Ascending aorta (tissue), 2 donors: ENCODE data around the gene CKM. TPM values are rescaled to one million over a fixed set of nuclear protein-coding genes. Genes with fewer than 3 reads are reported as not detected.
A peak's percentile ranks its signal among the peaks of the same experiment; 100 is the strongest.

Experiments used
- DNase-seq, 2 donors: peaks; one replicate each; pipeline ENCODE4 v3.0.0-alpha.2; 2019; ENCODE audit warnings: low spot score in 2 of 2
- H3K27ac ChIP-seq, 2 donors: fragments of 200-600 bp; sonication (generic); one replicate each; pipeline ENCODE4 v1.5.1; 2016 to 2017; ENCODE audit warnings: mild to moderate bottlenecking in 1 of 2
- H3K27me3 ChIP-seq: fragments of 200-600 bp; sonication (generic); one replicate; pipeline ENCODE4 v1.5.1; 2017
- H3K36me3 ChIP-seq, 2 donors: fragments of 200-600 bp; sonication (generic); one replicate each; pipeline ENCODE4 v1.5.1; 2016
- H3K4me1 ChIP-seq, 2 donors: fragments of 200-600 bp; sonication (generic); one replicate each; pipeline ENCODE4 v1.5.1; 2016 to 2017; ENCODE audit warnings: mild to moderate bottlenecking in 1 of 2
- H3K4me3 ChIP-seq, 2 donors: fragments of 200-600 bp; sonication (generic); one replicate each; pipeline ENCODE4 v1.5.1; 2016 to 2017; ENCODE audit warnings: mild to moderate bottlenecking in 1 of 2
- H3K9me3 ChIP-seq, 2 donors: fragments of 200-600 bp; sonication (generic); one replicate each; pipeline ENCODE4 v1.5.1; 2016
- intact Hi-C: fragments of 100-400 bp; cut with DNase I; formaldehyde crosslinking; loops from one replicate; pipeline ENCODE4 v1.15.1; 2023
- total RNA-seq: library from RNA; depleted of rRNA; stranded (reverse); fragments of >200 nt; gene quantifications from one replicate; pipeline ENCODE4 v1.1.0, GENCODE V29; 2016
- TF ChIP-seq, protein P1 (sequence below), 3 experiments: fragments of 200-600 bp in 2 of 3; fragments of 450-650 bp in 1 of 3; sonication (generic) in 2 of 3; IDR thresholded peaks; one replicate each; pipeline ENCODE4 v1.5.1; 2016 to 2019; ENCODE audit warnings: antibody characterized with exemption in 3 of 3, mild to moderate bottlenecking in 1 of 3, moderate library complexity in 1 of 3

Gene CKM
- total RNA-seq, 1 donor from 2014 or later: not detected

DNA sequence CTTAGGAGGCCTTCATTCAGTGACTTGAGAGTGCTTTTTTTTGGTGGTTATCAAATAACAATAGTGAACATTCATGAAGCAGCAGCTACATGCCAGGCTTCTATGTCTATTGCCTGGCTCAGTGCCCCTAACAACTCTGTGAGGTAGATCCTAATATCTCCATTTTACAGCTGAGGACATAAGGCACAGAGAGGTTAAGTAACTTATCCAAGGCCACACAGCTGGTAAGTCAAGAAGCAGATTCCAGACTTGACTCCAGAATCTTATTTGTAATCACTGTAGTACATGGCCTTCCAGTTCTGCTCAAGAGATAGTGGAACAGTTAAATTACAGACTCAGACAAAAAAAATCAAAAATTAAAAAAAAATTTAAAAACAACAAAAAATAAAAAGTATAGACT, 26.8 kb downstream of the CKM start:
- no peak overlapping the region for H3K4me3 ChIP-seq
- H3K9me3 ChIP-seq: peaks cover 0 to 9% of the 10 kb centered on the region in 2 donors
- peaks cover 6 to 63% of the 10 kb centered on the region in 2 donors for H3K36me3 ChIP-seq
- intact Hi-C loops: no loop called here
- TF ChIP-seq, protein P1, sequence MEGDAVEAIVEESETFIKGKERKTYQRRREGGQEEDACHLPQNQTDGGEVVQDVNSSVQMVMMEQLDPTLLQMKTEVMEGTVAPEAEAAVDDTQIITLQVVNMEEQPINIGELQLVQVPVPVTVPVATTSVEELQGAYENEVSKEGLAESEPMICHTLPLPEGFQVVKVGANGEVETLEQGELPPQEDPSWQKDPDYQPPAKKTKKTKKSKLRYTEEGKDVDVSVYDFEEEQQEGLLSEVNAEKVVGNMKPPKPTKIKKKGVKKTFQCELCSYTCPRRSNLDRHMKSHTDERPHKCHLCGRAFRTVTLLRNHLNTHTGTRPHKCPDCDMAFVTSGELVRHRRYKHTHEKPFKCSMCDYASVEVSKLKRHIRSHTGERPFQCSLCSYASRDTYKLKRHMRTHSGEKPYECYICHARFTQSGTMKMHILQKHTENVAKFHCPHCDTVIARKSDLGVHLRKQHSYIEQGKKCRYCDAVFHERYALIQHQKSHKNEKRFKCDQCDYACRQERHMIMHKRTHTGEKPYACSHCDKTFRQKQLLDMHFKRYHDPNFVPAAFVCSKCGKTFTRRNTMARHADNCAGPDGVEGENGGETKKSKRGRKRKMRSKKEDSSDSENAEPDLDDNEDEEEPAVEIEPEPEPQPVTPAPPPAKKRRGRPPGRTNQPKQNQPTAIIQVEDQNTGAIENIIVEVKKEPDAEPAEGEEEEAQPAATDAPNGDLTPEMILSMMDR (IDR thresholded peaks at IDR 0.05): no peak
- no peak overlapping the region for H3K27ac ChIP-seq
- DNase-seq: no peak
- H3K4me1 ChIP-seq: peaks cover 0 to 5% of the 10 kb centered on the region in 2 donors
- no peaks in the 10 kb centered on the region for H3K27me3 ChIP-seq

DNA sequence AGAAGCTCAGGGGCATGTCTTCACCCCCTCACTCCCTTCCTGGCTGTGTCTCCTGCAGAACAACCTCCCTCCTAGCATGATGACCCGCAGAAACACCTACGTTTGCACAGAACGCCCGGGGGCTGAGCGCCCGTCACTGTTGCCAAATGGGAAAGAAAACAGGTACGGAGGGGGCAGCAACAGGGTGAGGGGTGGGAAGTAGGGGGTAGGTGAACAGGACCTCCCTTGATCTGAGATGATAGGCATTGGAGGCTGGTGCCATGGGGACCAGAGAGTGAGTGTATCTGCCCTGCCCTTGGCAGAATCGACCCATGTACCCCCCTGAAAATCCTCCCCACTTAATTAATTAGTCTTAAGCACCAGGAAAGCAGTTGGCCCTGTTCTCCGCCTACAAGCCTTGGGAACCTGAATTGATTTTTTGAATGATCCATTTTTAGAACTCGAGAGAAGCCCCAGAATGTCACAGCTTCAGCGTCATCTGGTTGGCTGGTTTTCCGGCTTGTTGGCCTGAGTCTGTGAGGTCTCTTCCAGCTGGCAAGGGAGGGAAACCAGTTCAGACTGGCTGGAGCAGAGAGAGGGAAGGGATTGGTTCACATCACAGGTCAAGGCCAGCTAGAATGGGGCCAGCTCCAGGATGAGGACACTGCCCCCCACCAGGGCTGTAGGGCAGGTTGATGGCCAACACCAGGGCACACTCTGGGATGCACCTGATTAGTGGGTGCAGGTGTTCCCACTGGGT, 28.2 kb downstream of the CKM start:
- DNase-seq: peak in 1 of 2 donors; percentile 59
- intact Hi-C loops: no loop called here
- TF ChIP-seq, protein P1 (IDR thresholded peaks at IDR 0.05): no peak
- H3K9me3 ChIP-seq: peaks cover 0 to 9% of the 10 kb centered on the region in 2 donors
- H3K36me3 ChIP-seq: peaks cover 16 to 72% of the 10 kb centered on the region in 2 donors
- H3K4me3 ChIP-seq: no peak overlapping the region
- no peak overlapping the region for H3K27ac ChIP-seq
- H3K27me3 ChIP-seq: no peaks in the 10 kb centered on the region
- H3K4me1 ChIP-seq: peaks cover 0 to 5% of the 10 kb centered on the region in 2 donors

DNA sequence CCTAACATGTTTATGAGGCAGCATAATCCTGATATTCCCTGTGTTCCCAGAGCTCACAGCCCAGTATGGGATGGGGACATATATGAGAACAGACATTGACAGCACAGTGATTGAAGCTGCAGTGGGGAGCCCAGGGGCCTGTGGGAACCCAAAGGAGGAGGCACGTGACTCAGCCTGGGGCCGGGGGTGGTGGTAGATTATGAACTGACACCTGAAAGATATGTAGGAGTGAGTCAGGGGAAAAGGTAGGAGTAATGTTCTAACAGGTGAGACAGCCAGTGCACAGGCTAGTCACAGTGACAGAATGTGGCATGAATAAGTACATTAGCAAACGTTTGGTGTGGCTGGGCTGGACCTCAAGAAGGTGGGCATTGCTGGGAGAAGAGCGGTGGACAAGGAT, 29.0 kb downstream of the CKM start:
- Histone ChIP-seq H3K27ac (no peak overlapping the region), H3K9me3 (peaks cover 0 to 9% of the 10 kb centered on the region in 2 donors), H3K4me1 (peaks cover 0 to 5% of the 10 kb centered on the region in 2 donors), H3K4me3 (no peak overlapping the region), H3K27me3 (no peaks in the 10 kb centered on the region), H3K36me3 (peaks cover 17 to 77% of the 10 kb centered on the region in 2 donors)
- TF ChIP-seq, protein P1 (IDR thresholded peaks at IDR 0.05): no peak
- intact Hi-C loops: no loop called here
- DNase-seq: no peak

DNA sequence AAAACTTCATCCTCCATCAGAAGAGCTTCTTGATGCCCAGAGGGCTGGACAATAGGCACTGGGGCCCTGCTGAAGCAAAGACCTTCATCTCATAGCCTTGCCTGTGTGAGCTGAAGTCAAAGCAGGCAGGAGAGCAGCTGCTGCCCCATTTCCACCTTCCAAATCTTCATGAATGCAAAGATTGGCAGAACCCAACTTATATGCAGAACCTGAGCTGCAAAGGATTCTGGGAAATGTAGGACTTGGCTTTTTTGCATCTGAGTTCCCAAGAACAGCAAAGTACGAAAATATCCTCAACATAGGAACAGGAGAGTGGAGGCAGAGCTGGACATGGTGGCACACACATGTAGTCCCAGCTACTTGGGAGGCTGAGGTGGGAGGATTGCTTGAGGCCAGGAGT, 30.8 kb downstream of the CKM start:
- no peak overlapping the region for H3K4me3 ChIP-seq
- no peak for DNase-seq
- no peak overlapping the region for H3K27ac ChIP-seq
- intact Hi-C loops: no loop called here
- peaks cover 15 to 78% of the 10 kb centered on the region in 2 donors for H3K36me3 ChIP-seq
- TF ChIP-seq, protein P1 (IDR thresholded peaks at IDR 0.05): no peak
- peaks cover 0 to 5% of the 10 kb centered on the region in 2 donors for H3K4me1 ChIP-seq
- H3K27me3 ChIP-seq: no peaks in the 10 kb centered on the region
- H3K9me3 ChIP-seq: peaks cover 0 to 9% of the 10 kb centered on the region in 2 donors

DNA sequence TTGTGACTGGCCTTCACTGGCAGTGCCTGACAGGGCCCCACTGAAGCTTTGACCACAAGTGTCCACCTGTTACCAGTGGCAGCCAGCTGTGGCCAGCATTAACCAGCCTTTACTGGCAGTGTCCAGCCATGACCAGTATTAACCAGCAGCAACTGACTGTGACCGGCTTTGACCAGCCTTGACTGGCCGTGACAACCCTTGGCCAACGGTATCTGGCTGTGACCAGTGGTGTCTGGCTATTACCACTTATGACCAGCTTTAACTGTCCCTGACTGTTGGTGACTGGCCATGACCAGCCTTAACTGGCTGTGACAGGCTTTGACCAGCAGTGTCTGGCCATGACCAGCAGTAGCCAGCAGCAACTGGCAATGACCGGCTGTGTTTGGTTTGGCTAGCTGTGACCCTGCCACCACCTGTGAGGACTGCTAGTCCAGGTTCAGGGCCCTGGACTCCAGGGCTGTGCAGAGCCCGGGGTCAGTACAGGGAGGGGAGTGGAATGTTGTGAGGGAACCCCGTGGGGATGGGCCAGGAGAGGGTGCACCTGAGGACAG, 32.2 kb downstream of the CKM start:
- DNase-seq: peak in 1 of 2 donors; percentile 48
- TF ChIP-seq, protein P1 (IDR thresholded peaks at IDR 0.05): no peak
- Histone ChIP-seq H3K4me3 (no peak overlapping the region), H3K27ac (no peak overlapping the region), H3K9me3 (peaks cover 0 to 9% of the 10 kb centered on the region in 2 donors), H3K27me3 (no peaks in the 10 kb centered on the region), H3K36me3 (peaks cover 15 to 75% of the 10 kb centered on the region in 2 donors), H3K4me1 (peaks cover 0 to 5% of the 10 kb centered on the region in 2 donors)
- intact Hi-C loops: no loop called here
